ENCODE data around the gene TCP1.

The TCP1 gene

GRCh38 chr6:159758031-159759001, 31.1 kb downstream of the TCP1 start:
- Histone ChIP-seq H3K36me3 (ENCODE audit: control insufficient read depth, insufficient read depth, low read length) (peaks cover 17% of the 10 kb centered on the region), H3K4me3 (replicated peaks; ENCODE audit: low read depth, low read length) (no peak overlapping the region), H3K27me3 (replicated peaks; ENCODE audit: control insufficient read depth, insufficient read depth, low read length) (no peaks in the 10 kb centered on the region)
- no peak for TF ChIP-seq CTCF (IDR thresholded peaks at IDR 0.05; ENCODE audit: insufficient read depth, low read length, poor library complexity, severe bottlenecking)
- DNase-seq (ENCODE audit: extremely low read depth, insufficient read length): no peak

GRCh38 chr6:159756508-159756907, 32.9 kb downstream of the TCP1 start:
- Histone ChIP-seq H3K27me3 (replicated peaks; ENCODE audit: control insufficient read depth, insufficient read depth, low read length) (no peaks in the 10 kb centered on the region), H3K36me3 (ENCODE audit: control insufficient read depth, insufficient read depth, low read length) (peaks cover 21% of the 10 kb centered on the region), H3K4me3 (replicated peaks; ENCODE audit: low read depth, low read length) (no peak overlapping the region)
- DNase-seq (ENCODE audit: extremely low read depth, insufficient read length): no peak
- TF ChIP-seq CTCF (IDR thresholded peaks at IDR 0.05; ENCODE audit: insufficient read depth, low read length, poor library complexity, severe bottlenecking): no peak

- TF ChIP-seq CTCF (IDR thresholded peaks at IDR 0.05; ENCODE audit: insufficient read depth, low read length, poor library complexity, severe bottlenecking): no peak
- Histone ChIP-seq H3K27me3 (replicated peaks; ENCODE audit: control insufficient read depth, insufficient read depth, low read length) (no peaks in the 10 kb centered on the region), H3K4me3 (replicated peaks; ENCODE audit: low read depth, low read length) (no peak overlapping the region), H3K36me3 (ENCODE audit: control insufficient read depth, insufficient read depth, low read length) (peaks cover 21% of the 10 kb centered on the region)
- no peak for DNase-seq (ENCODE audit: extremely low read depth, insufficient read length)
These were observed 34.2 kb downstream of the TCP1 start for GRCh38 chr6:159754959-159755914.

- no peak for TF ChIP-seq CTCF (IDR thresholded peaks at IDR 0.05; ENCODE audit: insufficient read depth, low read length, poor library complexity, severe bottlenecking)
- DNase-seq (ENCODE audit: extremely low read depth, insufficient read length): no peak
- H3K4me3 ChIP-seq (replicated peaks; ENCODE audit: low read depth, low read length): no peak overlapping the region
- H3K27me3 ChIP-seq (replicated peaks; ENCODE audit: control insufficient read depth, insufficient read depth, low read length): no peaks in the 10 kb centered on the region
- peaks cover 21% of the 10 kb centered on the region for H3K36me3 ChIP-seq (ENCODE audit: control insufficient read depth, insufficient read depth, low read length)
These were observed 35.0 kb downstream of the TCP1 start for GRCh38 chr6:159754401-159754800.

GRCh38 chr6:159753081-159753872, 36.1 kb downstream of the TCP1 start:
- no peak for DNase-seq (ENCODE audit: extremely low read depth, insufficient read length)
- no peak for TF ChIP-seq CTCF (IDR thresholded peaks at IDR 0.05; ENCODE audit: insufficient read depth, low read length, poor library complexity, severe bottlenecking)
- peaks cover 17% of the 10 kb centered on the region for H3K36me3 ChIP-seq (ENCODE audit: control insufficient read depth, insufficient read depth, low read length)
- H3K27me3 ChIP-seq (replicated peaks; ENCODE audit: control insufficient read depth, insufficient read depth, low read length): no peaks in the 10 kb centered on the region
- no peak overlapping the region for H3K4me3 ChIP-seq (replicated peaks; ENCODE audit: low read depth, low read length)

Measured in GM06990 (cell line).